Coronary artery (tissue), 2 donors: ENCODE measurements around the gene NES.

ENCODE experiments used
- DNase-seq: peaks from one replicate; pipeline ENCODE4 v3.0.0-alpha.2; 2017; ENCODE audit warnings: low spot score
- H3K27ac ChIP-seq, 2 donors: fragments of 200-600 bp; sonication (generic); one replicate each; pipeline ENCODE4 v1.5.1; 2016 to 2019
- H3K4me3 ChIP-seq: fragments of 200-600 bp; sonication (generic); 2 replicates; pipeline ENCODE4 v1.5.1; 2016; ENCODE audit warnings: mild to moderate bottlenecking, moderate library complexity
- CTCF ChIP-seq: fragments of 200-600 bp; sonication (generic); IDR thresholded peaks from one replicate; pipeline ENCODE4 v1.5.1; 2019; ENCODE audit warnings: antibody characterized with exemption

NES gene

GRCh38 chr1:156644640-156645039 lies 32.6 kb downstream of the NES start:
- Histone ChIP-seq H3K4me3 (no peak overlapping the region), H3K27ac (no peak overlapping the region)
- no peak for TF ChIP-seq CTCF
- DNase-seq = no peak

GRCh38 chr1:156644146-156644545 lies 33.1 kb downstream of the NES start:
- Histone ChIP-seq H3K27ac (no peak overlapping the region), H3K4me3 (no peak overlapping the region)
- TF ChIP-seq CTCF = no peak
- DNase-seq = no peak

GRCh38 chr1:156643778-156644092 lies 33.5 kb downstream of the NES start:
- H3K27ac ChIP-seq = no peak overlapping the region
- DNase-seq = no peak
- H3K4me3 ChIP-seq = no peak overlapping the region
- TF ChIP-seq CTCF = no peak

GRCh38 chr1:156643049-156643777 lies 34.0 kb downstream of the NES start:
- no peak for TF ChIP-seq CTCF
- H3K27ac ChIP-seq = no peak overlapping the region
- no peak for DNase-seq
- no peak overlapping the region for H3K4me3 ChIP-seq

GRCh38 chr1:156642265-156643048 lies 34.8 kb downstream of the NES start:
- no peak for TF ChIP-seq CTCF
- DNase-seq = no peak
- Histone ChIP-seq H3K4me3 (peak overlapping the region; percentile 67), H3K27ac (no peak overlapping the region)

GRCh38 chr1:156641761-156642264 lies 35.4 kb downstream of the NES start, which contains the start of gene BCAN:
Gene BCAN, plus strand, starts transcription at chr1:156642117. Its CDS starts 3,938 bp downstream, at chr1:156646055.
- no peak within 1 kb of the TSS for H3K27ac ChIP-seq
- TF ChIP-seq CTCF = no peak
- peak within 1 kb of the TSS; percentile 67 for H3K4me3 ChIP-seq
- DNase-seq = no peak
